HepG2 (cell line): Measurements from ENCODE around the gene MMP12.

ENCODE experiments used
- ESRRA ChIP-seq: sonication (generic); formaldehyde crosslinking; IDR thresholded peaks from 2 replicates; pipeline ENCODE4 v1.5.1; 2020; ENCODE audit warnings: mild to moderate bottlenecking, low read depth, missing genetic modification reagents
- ZNF674 ChIP-seq: sonication (generic); formaldehyde crosslinking; IDR thresholded peaks from 2 replicates; pipeline ENCODE4 v1.5.0; 2020; ENCODE audit warnings: low read depth, mild to moderate bottlenecking, missing genetic modification reagents
- TF ChIP-seq, protein P1 (sequence below): IDR thresholded peaks from 2 replicates; pipeline ENCODE4 v1.6.1; 2012; ENCODE audit warnings: inconsistent platforms

- TF ChIP-seq ZNF674 (CRISPR knock-in tag) (no peak), ESRRA (CRISPR knock-in tag) (no peak)
- TF ChIP-seq, protein P1, sequence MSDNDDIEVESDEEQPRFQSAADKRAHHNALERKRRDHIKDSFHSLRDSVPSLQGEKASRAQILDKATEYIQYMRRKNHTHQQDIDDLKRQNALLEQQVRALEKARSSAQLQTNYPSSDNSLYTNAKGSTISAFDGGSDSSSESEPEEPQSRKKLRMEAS, result no peak
Measured at GRCh38 chr11:102837156-102837555, 37.6 kb downstream of the MMP12 start.
